ENCODE measurements around the gene EMC7. TPM values are rescaled to one million over a fixed set of nuclear protein-coding genes. Genes with fewer than 3 reads are reported as not detected.

The EMC7 gene
- total RNA-seq, 1 experiment from 2014 or later: 55.6 TPM

GRCh38 chr15:34070003-34070402 lies 31.7 kb downstream of the EMC7 start:
- Histone ChIP-seq H3K79me1 (ENCODE audit: insufficient read depth, low read depth, low read length, poor library complexity, severe bottlenecking) (no peaks in the 10 kb centered on the region), H3K27me3 (ENCODE audit: insufficient read depth, low read length) (no peaks in the 10 kb centered on the region), H2BK5ac (ENCODE audit: insufficient read length, low read length) (no peak overlapping the region), H3K79me2 (ENCODE audit: insufficient read depth, low read length) (no peaks in the 10 kb centered on the region), H3K56ac (ENCODE audit: insufficient read length, low read depth, low read length) (no peak overlapping the region), H3T11ph (ENCODE audit: low read length) (no peak overlapping the region), H3K4me1 (ENCODE audit: insufficient read depth, low read length) (no peaks in the 10 kb centered on the region), H2AK5ac (ENCODE audit: insufficient read length, low read length) (no peak overlapping the region), H3K23ac (ENCODE audit: insufficient read length, low read depth, low read length) (no peak overlapping the region), H4K20me1 (ENCODE audit: control insufficient read depth, insufficient read depth, insufficient read length) (no peaks in the 10 kb centered on the region), H2BK12ac (ENCODE audit: insufficient read length, low read depth, low read length) (no peak overlapping the region), H2BK120ac (ENCODE audit: low read depth, low read length, poor library complexity, severe bottlenecking) (no peak overlapping the region), H3K4me2 (ENCODE audit: insufficient read depth, insufficient read length, low read length) (no peak overlapping the region), H3K9me3 (ENCODE audit: control insufficient read depth, low read depth, low read length) (no peaks in the 10 kb centered on the region), H4K91ac (ENCODE audit: insufficient read length, low read depth, low read length) (no peak overlapping the region), H3K18ac (ENCODE audit: insufficient read length, low read depth, low read length) (no peak overlapping the region), H3K23me2 (ENCODE audit: insufficient read length, low read depth, low read length, poor library complexity, severe bottlenecking) (no peaks in the 10 kb centered on the region), H2BK15ac (ENCODE audit: low read depth, low read length) (no peak overlapping the region), H4K8ac (replicated peaks; ENCODE audit: insufficient read length, low read depth, low read length) (no peak overlapping the region), H3K27ac (ENCODE audit: insufficient read length, low read depth, low read length) (no peak overlapping the region), H3K9ac (ENCODE audit: extremely low read depth, insufficient read length, low read length) (no peak overlapping the region), H2BK20ac (ENCODE audit: low read depth, low read length, poor library complexity, severe bottlenecking) (no peak overlapping the region), H4K5ac (ENCODE audit: insufficient read length, low read depth, low read length) (no peak overlapping the region), H2AFZ (ENCODE audit: low read length) (no peak overlapping the region), H3K14ac (ENCODE audit: insufficient read depth, low read length) (no peak overlapping the region), H3K4ac (ENCODE audit: low read depth, low read length) (no peak overlapping the region)
- Mint-ChIP-seq H3K36me3 (ENCODE audit: insufficient read depth in 1 of 3, low read depth in 3 of 3) (no peaks in the 10 kb centered on the region), H3K4me1 (no peaks in the 10 kb centered on the region), H3K27me3 (ENCODE audit: low read depth) (no peaks in the 10 kb centered on the region), H3K9me3 (no peaks in the 10 kb centered on the region), H3K4me3 (no peak overlapping the region), H3K27ac (no peak overlapping the region)
- TF ChIP-seq CTCF (conservative IDR thresholded peaks at IDR 0.05): no peak
- WGBS (ENCODE audit: extremely low coverage, insufficient read length, low lambda C conversion rate): no CpG with 5 or more reads among the region's 6 CpGs
- DNase-seq: no peak

Measured in H9 (cell line).